Right ventricle myocardium inferior (tissue), 1 donor: ENCODE results near the gene TBX2. TPM values are rescaled to one million over a fixed set of nuclear protein-coding genes. Genes with fewer than 3 reads are reported as not detected.

Experiments
- ATAC-seq: fragments of 200-7000 bp; cut with Tn5 transposase; one replicate; pipeline ENCODE4 v1.9.1; 2020; ENCODE audit warnings: mild to moderate bottlenecking, moderate library complexity
- DNase-seq: peaks from one replicate; pipeline ENCODE4 v3.0.0; 2021; ENCODE audit errors: missing footprints
- intact Hi-C: fragments of 100-400 bp; cut with DNase I; formaldehyde crosslinking; loops from one replicate; pipeline ENCODE4 v1.11.0; 2022
- total RNA-seq: library from RNA; stranded (reverse); fragmentation: NEBNext Ultra II Directional; extraction: Animal tissue kit (Norgen Biotek cat#: 25700); gene quantifications from one replicate; pipeline ENCODE4 v1.2.1, GENCODE V29; 2021
- donor health status: DM: no; HTN: yes; CAD: no; lungs with severe emphysema.

Gene TBX2
- total RNA-seq, 1 donor from 2014 or later = 12.1 TPM

DNA sequence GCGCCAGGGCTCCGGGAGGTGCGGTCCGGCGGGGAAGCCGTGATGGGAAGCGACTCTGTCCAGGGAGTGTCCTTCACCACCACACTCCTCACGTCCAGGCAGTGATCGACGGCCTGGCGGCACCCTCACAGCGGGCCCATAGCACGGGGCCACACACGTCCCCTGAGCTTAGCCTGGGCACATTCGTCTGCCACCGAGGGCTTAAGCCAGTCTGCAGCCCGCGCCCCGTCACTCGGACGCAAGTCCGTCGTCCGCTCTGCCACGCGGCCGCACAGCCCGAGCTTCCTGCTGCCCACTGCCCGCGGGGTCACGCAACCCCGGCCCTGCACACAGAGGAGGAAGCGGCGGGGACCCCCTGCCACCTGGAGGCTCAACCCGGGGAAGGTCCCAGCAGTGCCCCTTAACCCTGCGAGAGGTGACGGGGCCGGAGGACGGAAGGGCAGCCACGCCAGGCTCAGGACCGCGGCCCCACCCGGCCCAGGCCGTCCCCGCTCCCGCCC, 3.0 kb upstream of the TBX2 start:
- peak; percentile 63 for DNase-seq
- intact Hi-C loops = loop anchor here (10.0 kb wide), 1 partner anchor 142 kb away; no protein-coding TSS in a partner anchor
- ATAC-seq = no peak

DNA sequence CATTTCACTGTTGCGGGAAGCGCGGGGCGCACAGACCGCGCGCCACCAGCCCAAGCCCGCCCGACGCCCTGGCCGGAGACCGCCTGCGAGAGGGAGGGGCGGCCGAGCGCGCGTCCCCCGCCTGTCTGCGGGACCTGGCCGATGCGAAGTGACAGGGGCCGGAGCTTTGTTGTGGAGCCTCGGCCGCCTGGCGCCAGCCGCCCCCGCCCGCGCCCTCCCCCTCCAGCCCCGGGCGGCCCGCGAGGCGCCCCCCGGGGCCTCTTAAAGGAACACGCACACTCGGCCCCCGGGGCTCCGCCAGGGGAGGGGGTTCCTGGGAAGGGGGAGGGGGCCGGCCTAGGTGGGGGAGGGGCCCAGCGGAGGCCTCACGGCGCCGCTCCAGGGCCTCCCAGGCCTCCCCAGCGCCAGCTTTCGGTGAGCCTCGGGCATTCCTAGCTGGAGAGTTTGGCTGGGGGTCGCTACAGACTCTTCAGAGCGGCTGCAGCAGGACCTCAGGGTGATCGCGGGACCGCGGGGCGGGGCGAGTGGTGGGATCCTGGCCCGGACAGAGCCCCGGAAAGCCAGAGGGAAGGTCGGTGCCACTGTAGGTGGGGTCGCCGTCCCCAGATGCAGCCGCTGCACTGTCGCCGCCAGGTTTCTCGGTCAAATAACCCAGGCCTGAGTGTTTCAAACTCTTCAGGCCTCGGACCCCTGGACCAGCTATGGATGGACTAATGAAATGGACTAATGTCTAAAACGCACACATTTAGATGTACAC, 2.4 kb upstream of the TBX2 start:
- intact Hi-C loops = loop anchor here (10.0 kb wide), 1 partner anchor 142 kb away; no protein-coding TSS in a partner anchor
- no peak for ATAC-seq
- DNase-seq = peak; percentile 43

DNA sequence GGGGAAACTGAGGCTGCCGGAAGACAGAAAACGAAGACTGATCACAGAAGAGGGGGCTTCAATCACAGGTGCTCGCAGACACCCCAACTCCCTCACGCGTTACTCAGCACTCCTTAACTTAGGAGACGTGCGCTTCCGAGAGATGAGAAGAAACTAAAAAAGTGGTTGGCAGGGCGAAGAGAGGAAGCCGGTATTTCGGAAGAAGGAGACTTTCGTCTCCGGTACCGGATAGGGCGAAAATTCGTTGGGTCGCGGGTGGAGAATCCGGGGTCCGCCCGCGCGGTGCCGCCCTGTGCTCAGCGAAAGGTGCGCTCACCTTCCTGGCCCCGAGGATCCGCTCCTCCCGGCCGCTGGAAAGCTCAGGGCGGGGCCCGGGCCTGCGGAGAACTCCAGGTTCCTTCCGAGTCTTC, 917 bp upstream of the TBX2 start:
- DNase-seq = no peak

DNA sequence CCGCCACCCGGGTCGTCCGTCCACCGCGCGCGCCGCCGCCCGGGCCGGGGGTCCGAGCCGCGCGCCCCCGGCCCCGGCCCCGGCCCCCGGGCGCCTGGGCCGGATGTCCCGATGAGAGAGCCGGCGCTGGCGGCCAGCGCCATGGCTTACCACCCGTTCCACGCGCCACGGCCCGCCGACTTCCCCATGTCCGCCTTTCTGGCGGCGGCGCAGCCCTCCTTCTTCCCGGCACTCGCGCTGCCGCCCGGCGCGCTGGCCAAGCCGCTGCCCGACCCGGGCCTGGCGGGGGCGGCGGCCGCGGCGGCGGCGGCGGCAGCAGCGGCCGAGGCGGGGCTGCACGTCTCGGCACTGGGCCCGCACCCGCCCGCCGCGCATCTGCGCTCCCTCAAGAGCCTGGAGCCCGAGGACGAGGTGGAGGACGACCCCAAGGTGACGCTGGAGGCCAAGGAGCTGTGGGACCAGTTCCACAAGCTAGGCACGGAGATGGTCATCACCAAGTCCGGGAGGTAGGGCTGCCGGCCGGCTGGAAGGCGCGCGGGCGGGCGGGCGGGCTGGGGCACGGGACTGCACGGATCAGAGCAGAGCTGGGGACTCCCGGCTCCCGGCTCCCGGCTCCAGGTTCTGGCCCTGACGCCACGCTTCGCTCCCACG, 548 bp downstream of the TBX2 start:
- no peak for ATAC-seq

More for the DNA sequence above, 917 bp upstream of the TBX2 start:
- no peak for ATAC-seq
- intact Hi-C loops = loop anchor here (10.0 kb wide), 1 partner anchor 144 kb away; no protein-coding TSS in a partner anchor

DNA sequence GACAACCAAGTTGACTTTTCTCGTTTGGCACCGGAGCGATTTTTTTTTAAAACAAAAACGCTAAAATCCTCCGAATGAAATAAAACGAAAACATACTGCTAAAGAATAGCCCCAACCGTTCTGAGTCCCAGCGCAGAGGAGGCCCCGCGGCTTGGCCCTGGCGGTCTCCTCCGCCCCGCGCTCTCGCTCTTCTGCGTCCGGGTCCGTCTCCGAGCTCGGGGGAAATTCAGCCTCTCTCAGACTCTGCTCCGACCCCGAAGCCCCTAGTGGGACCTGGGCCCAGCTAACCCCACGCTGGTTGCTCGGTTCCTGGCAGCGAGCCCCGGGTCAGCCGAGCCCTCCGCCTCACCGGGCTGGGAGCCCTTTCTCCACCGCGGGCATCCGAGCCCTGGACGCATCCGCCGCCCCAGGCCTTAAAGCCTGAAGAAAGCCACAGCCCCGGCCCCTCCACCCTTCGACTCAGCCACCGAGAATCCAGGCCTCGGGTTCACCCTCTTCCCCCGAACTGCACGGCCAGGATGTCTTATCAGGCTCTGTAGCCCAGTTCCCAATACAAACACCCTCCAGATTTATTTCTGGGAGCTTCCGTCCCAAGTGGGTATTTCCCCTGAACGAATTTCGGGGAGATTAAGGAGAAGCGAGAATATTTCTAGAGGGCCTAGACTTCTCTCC, 1.2 kb downstream of the TBX2 start:
- DNase-seq (no peak), ATAC-seq (no peak)
- intact Hi-C loops = no loop called here

More for the DNA sequence above, 548 bp downstream of the TBX2 start:
- no peak for DNase-seq
- intact Hi-C loops = no loop called here

DNA sequence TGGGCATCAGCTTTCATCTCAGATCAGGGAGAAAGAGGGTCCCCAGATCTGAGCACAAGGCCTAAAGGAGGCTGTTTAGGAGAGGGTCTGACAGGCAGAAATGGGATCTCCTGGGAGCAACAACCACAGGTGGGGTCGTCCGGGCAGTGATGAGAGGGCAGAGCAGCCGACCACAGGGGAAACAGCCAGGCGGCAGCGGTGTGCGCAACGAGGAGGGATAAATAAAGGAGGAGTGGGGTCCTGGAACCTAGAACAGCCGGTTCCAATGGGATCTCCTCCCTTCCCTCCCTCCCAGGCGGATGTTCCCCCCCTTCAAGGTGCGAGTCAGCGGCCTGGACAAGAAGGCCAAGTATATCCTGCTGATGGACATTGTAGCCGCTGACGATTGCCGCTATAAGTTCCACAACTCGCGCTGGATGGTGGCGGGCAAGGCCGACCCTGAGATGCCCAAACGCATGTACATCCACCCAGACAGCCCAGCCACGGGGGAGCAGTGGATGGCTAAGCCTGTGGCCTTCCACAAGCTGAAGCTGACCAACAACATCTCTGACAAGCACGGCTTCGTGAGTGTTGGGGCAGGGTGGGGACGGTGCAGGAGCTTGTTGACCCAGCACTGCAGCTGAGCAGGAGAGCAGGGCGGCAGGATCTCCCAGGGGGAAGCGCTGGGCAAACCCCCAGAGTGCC, 1.9 kb downstream of the TBX2 start:
- no peak for DNase-seq
- ATAC-seq = no peak
- intact Hi-C loops = no loop called here

DNA sequence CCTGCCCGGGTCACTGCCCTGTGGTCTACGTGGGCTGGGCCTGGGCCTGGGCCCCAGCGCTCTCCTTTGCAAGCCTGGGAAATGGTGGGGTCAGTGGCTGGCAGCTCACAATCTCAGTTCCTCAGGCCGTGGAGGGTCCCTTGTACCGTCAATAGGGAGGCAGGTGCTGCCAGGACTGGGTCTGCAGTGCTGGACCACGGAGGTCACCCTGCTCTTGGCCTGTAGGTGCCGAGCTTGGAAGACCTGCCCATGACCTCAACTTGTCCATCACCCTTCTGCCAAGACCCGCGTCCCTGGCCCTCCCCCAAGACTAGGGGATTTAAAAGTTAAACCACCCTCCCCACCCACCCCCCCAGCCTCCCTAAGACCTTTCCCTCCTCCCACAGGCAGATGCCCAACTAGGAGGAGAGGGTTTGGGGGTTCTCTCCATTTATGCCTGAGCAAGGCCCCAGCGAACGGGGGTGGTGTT, 2.5 kb downstream of the TBX2 start:
- DNase-seq (no peak), ATAC-seq (no peak)
- intact Hi-C loops = no loop called here

DNA sequence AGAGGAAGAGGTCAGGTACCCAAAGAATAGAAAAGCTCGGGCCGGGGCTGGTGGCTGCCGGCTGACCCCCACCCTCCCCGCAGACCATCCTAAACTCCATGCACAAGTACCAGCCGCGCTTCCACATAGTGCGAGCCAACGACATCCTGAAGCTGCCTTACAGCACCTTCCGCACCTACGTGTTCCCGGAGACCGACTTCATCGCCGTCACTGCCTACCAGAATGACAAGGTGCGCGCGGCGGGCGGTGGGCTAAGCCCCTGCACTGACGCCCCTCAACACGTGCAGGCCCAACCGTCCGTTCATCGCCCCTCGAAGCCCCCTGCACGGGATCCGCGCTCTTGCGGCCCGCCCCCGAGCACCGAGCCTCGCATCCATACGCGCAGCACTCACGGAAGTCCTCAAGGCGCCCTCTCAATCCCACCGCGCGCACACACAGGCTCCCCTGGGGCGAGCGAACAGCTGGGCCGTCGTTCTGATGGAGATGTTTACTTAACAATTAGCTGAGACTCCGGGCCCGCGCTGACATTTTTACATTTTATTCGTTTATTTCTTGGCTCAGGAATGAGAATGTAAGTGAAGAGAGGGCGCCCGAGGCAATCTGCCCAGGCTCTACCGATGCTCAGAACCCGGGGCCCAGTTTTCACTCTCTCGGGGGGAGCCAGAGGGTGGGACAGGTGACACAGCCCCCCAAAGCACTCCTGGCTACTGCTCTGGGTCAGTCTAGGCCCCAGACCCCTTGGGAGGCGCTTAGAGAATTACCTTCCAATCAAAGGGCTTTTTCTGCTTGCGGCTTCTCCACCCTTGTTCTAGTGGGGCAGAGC, 3.5 kb downstream of the TBX2 start:
- DNase-seq (no peak), ATAC-seq (no peak)
- intact Hi-C loops = no loop called here

DNA sequence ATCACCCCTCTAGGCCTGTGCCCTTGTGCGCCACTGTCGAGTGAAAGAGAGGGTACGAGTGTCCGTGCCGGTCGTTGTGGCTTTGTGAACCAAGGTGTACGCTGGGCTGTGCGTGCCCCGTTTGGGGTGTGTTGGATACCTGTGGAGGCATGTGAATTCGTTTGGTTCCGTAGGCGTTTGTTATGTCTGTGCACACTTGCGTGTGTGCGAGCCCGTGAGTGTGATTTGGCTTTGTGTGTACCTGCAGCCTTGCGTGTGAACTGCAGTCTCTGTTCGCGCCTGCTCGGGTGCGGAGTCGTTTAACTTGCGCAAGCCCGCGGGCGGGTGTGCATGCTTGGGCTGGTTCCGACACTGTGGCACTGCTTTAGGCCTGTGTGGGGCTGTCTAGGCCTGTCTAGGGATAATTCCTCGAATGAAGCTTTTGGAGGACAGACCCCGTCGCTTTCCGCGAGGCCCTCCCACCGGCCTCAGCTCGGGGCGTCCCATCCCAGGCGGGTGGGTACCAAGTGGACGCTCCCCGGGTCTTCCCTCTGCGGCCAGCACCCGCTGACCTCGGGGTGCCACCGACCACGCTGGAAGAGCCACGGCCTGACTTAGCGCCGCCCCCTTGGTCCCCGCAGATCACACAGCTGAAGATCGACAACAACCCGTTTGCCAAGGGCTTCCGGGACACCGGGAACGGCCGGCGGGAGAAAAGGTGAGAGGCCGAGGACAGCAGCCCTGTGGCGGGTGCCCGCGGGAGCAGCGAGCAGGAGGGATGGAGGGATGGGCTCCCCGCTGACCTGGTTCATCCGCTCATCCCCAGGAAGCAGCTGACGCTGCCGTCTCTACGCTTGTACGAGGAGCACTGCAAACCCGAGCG, 4.4 kb downstream of the TBX2 start:
- ATAC-seq = no peak
- intact Hi-C loops = no loop called here
- DNase-seq = no peak

DNA sequence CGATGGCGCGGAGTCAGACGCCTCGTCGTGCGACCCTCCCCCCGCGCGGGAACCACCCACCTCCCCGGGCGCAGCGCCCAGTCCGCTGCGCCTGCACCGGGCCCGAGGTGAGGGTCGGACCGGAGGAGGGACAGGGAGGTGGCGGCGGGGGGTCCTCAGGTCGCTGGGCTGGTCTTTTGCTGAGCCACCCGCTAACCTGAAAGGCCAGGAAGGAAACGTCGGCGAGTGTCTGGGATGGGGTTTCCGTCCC, 4.9 kb downstream of the TBX2 start:
- no peak for DNase-seq
- intact Hi-C loops = no loop called here

DNA sequence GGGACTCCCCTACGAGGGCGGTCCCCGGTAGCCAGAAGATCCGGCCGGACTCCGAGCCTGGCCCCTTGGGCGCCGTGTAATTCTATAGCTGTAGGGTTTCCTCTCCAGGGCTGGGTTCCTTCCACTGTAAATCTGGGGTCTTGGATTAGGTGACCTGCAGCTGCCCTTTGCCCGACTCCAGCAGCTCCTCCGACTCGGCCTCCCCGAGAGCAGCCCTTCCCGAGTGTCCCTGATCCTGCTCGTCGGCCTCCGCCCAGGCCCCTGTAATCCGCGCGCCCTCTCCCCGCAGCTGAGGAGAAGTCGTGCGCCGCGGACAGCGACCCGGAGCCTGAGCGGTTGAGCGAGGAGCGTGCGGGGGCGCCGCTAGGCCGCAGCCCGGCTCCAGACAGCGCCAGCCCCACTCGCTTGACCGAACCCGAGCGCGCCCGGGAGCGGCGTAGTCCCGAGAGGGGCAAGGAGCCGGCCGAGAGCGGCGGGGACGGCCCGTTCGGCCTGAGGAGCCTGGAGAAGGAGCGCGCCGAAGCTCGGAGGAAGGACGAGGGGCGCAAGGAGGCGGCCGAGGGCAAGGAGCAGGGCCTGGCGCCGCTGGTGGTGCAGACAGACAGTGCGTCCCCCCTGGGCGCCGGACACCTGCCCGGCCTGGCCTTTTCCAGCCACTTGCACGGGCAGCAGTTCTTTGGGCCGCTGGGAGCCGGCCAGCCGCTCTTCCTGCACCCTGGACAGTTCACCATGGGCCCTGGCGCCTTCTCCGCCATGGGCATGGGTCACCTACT, 5.5 kb downstream of the TBX2 start:
- no peak for ATAC-seq
- intact Hi-C loops = no loop called here
- no peak for DNase-seq

More for the DNA sequence above, 4.9 kb downstream of the TBX2 start:
- no peak for ATAC-seq

DNA sequence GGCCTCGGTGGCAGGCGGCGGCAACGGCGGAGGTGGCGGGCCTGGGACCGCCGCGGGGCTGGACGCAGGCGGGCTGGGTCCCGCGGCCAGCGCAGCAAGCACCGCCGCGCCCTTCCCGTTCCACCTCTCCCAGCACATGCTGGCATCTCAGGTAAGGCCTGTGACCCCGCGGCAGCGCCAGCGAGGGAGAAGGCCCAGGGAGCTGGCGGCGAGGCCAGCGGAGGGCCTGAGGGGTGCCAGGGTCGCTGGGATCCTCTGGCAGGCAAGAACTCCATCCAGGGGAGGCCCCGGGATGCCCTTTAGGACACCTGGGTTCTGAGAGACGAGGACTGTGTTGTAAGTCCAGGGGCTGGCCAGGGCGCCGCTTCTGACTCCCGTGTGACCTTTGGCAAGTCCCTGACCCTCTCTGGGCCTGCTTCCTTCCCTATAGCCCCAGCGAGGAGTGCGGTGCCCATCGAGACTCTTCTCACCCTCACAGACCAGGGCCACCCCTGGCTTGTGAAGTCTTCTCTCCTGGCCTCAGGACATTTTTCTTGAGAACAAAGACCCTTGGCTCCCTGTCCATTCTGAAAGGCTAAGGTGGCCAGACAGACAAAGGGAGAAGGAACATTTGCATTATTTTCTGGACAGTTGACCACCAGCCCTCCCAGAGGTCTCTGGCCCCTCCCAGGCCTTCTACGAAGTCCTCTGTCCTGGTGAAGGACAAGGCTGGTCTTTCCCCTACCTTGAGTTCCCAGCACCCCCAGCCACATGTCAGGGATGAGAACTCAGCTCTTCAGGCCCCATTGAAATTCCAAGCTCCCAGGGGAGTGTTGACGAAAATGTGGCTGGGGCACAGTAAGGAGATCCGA, 6.3 kb downstream of the TBX2 start:
- DNase-seq (no peak), ATAC-seq (no peak)
- intact Hi-C loops = no loop called here

DNA sequence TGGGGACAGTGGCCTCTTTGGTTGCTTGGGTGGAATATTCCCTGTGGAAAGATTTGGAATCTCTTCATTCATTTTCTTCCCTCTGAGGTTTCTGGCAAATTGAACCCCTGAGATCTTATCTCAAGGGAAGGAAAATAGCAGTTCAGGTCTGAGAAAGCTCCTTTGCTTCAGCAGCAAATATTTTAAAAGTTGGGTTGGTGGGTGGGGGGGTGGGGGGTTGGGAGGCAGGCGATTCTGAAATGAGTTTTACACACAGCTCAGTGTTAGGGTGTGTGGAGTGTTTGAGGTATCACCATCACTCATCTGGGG, 6.8 kb downstream of the TBX2 start:
- ATAC-seq (no peak), DNase-seq (no peak)
- intact Hi-C loops = no loop called here

DNA sequence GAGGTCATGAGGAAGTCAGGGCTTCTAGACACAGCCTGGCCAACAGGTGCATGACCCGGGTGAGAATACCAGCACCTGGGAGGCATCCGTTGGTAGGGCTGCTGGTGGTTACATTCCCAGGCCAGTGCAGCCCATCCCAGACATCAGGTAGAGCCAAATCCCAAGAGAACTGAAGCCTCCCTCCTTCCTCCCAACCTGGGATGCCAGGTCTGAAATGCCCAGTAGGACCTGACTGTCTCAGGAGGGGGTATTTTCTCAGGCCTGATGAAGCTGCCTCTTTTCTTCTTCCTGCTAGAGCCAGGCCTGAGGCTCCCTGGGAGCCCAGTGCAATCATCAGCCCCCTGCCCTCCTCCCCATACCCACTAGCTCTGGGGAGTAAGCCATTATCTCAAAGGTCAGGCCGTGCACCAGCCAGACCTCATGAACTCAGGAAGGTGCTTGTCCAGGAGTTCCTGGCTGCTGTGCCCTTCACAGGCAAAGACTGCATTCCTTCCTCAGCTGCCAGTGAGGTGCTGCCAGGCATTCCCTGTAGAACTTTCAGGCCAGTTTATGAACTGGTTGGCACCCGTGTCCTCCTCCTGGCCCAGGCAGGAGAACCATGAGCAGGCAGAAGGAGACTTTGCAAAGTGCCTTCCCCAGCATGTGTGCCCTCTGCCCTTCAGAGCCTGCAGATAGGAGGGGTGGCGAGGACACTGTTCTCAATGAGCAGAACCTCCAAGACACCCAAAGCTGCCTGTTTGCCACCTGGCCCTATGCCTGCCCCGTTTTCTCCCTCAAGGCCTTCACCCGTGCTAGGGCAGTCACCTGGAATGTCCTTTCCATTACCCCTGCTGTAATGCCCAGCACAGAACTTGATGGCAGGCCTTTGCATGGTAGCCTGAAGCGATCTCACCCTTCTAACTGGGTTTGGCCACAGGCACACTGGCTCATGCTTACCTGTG, 7.6 kb downstream of the TBX2 start:
- DNase-seq (no peak), ATAC-seq (no peak)

More for the DNA sequence above, 7.6 kb downstream of the TBX2 start:
- intact Hi-C loops = no loop called here
